Measurements from ENCODE around the gene ATF6B. TPM values are rescaled to one million over a fixed set of nuclear protein-coding genes. Genes with fewer than 3 reads are reported as not detected.

The ATF6B gene
- total RNA-seq, 4 donors from 2014 or later = 13.3 to 26.9 (median 25.2) TPM

- Histone ChIP-seq H3K27ac (peak within 1 kb of the TSS; percentile 77 to 95 (median 94)), H3K36me3 (peaks cover 0 to 33% of the 10 kb centered on the region in 2 donors), H3K9me3 (no peaks in the 10 kb centered on the region), H3K27me3 (no peaks in the 10 kb centered on the region), H3K4me1 (peaks cover 4 to 67% (median 24%) of the 10 kb centered on the region in 3 donors), H3K4me3 (peak within 1 kb of the TSS; percentile 65 to 68)
- no peak for TF ChIP-seq CTCF (IDR thresholded peaks at IDR 0.05)
- no peak for TF ChIP-seq POLR2A (IDR thresholded peaks at IDR 0.05)
- TF ChIP-seq POLR2AphosphoS5 (IDR thresholded peaks at IDR 0.05) = no peak
- WGBS, 2 donors (ENCODE audit: low coverage in 1 of 2) = 11 to 13% methylated on average over 7 of the region's 24 CpGs
- ATAC-seq = no peak
These were observed 24.1 kb upstream of the ATF6B start, which contains the start of gene PRRT1 for GRCh38 chr6:32151863-32152768. PRRT1 (minus strand) TSS chr6:32151939; CDS start chr6:32151827, 112 bp downstream.

- peaks cover 4 to 61% (median 24%) of the 10 kb centered on the region in 3 donors for H3K4me1 ChIP-seq
- WGBS, 2 donors (ENCODE audit: low coverage in 1 of 2) = 14 to 15% methylated on average over 7 of the region's 8 CpGs
- no peaks in the 10 kb centered on the region for H3K9me3 ChIP-seq
- H3K27me3 ChIP-seq = no peaks in the 10 kb centered on the region
- H3K4me3 ChIP-seq = peak overlapping the region; percentile 65 to 68
- no peak for ATAC-seq
- TF ChIP-seq POLR2AphosphoS5 (IDR thresholded peaks at IDR 0.05) = no peak
- no peak for TF ChIP-seq POLR2A (IDR thresholded peaks at IDR 0.05)
- TF ChIP-seq EP300 (IDR thresholded peaks at IDR 0.05) = no peak
- TF ChIP-seq CTCF (IDR thresholded peaks at IDR 0.05) = no peak
- peak overlapping the region in 3 of 4 donors; percentile 94 to 95 (median 94) for H3K27ac ChIP-seq
- peaks cover 0 to 25% of the 10 kb centered on the region in 2 donors for H3K36me3 ChIP-seq
These were observed 23.3 kb upstream of the ATF6B start for GRCh38 chr6:32151181-32151862.

GRCh38 chr6:32149932-32150870 lies 22.2 kb upstream of the ATF6B start:
- WGBS, 2 donors (ENCODE audit: low coverage in 1 of 2) = 67 to 76% methylated on average over 8 to 19 of the region's 55 CpGs
- peaks cover 4 to 50% (median 20%) of the 10 kb centered on the region in 3 donors for H3K4me1 ChIP-seq

More at GRCh38 chr6:32149932-32150870, 22.2 kb upstream of the ATF6B start:
- peak overlapping the region in 1 of 2 donors; percentile 65 for H3K4me3 ChIP-seq
- peaks cover 0 to 18% of the 10 kb centered on the region in 2 donors for H3K36me3 ChIP-seq
- TF ChIP-seq CTCF (IDR thresholded peaks at IDR 0.05) = no peak
- no peak for TF ChIP-seq POLR2A (IDR thresholded peaks at IDR 0.05)
- no peak for TF ChIP-seq POLR2AphosphoS5 (IDR thresholded peaks at IDR 0.05)
- TF ChIP-seq EP300 (IDR thresholded peaks at IDR 0.05) = no peak
- ATAC-seq = no peak
- H3K9me3 ChIP-seq = no peaks in the 10 kb centered on the region
- peak overlapping the region in 3 of 4 donors; percentile 94 to 95 (median 94) for H3K27ac ChIP-seq
- H3K27me3 ChIP-seq = no peaks in the 10 kb centered on the region

Measured in gastroesophageal sphincter (tissue), 4 donors.